GM18519 (cell line): ENCODE measurements around the gene DSCAM.
"Not testable (repeated sequence)": the region's sequence is repeated elsewhere in the genome, so short reads cannot be mapped to it uniquely, and the experiment has no call there.

Source experiments
- ATAC-seq: cut with Tn5 transposase; IDR thresholded peaks from one replicate; pipeline ENCODE4 v1.9.1; 2021; ENCODE audit warnings: mild to moderate bottlenecking, moderate library complexity; ENCODE audit not compliant: unreplicated experiment, low FRiP score

DSCAM gene

DNA sequence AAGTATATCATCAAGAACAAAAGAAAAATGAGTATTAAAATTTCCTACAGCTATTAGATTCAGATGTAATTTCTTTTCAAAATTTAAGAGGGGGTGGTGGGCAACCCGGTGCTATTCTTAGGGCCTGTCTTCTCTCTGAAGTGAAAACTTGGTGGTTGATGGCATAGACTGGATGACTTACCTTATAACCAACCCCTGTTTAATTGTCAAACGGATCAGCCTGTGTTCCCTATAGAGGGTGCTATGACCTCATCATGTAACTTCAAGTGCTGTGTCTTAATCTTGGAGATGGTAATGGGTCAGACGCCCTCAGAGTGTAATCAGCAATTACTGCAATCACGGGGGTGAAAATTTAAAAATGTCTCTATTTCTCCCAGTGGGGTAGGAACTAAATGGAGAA is 803.5 kb downstream of the DSCAM start:
- ATAC-seq, result no peak

DNA sequence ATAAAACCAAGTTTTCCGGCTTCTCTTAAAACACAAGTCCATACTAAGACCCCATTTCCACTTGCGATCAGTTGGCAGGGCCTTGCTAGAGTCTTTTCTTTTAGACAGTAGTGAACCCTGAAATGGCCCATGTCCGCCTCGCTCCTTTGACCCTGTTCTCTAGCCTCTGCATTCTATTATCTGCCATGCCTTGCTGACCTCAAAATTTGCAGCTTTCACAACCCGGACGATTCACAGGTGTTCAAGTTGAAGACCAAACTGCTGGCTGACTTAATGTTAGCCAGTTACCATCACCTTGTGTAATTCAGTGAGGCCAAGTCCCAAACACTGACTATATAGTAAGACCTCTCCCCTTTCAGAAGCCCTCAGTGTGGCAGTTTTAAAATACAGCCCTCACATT is 805.5 kb downstream of the DSCAM start:
- ATAC-seq, result no peak

DNA sequence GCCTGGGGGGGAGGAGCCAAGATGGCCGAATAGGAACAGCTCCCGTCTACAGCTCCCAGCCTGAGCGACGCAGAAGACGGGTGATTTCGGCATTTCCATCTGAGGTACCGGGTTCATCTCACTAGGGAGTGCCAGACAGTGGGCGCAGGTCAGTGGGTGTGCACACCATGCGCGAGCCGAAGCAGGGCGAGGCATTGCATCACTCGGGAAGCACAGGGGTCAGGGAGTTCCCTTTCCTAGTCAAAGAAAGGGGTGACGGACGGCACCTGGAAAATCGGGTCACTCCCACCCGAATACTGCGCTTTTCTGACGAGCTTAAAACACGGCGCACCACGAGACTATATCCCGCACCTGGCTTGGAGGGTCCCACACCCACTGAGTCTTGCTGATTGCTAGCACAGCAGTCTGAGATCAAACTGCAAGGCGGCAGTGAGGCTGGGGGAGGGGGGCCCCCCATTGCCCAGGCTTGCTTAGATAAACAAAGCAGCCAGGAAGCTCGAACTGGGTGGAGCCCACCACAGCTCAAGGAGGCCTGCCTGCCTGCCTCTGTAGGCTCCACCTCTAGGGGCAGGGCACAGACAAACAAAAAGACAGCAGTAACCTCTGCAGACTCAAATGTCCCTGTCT is 813.7 kb downstream of the DSCAM start:
- ATAC-seq, result not testable (repeated sequence)

DNA sequence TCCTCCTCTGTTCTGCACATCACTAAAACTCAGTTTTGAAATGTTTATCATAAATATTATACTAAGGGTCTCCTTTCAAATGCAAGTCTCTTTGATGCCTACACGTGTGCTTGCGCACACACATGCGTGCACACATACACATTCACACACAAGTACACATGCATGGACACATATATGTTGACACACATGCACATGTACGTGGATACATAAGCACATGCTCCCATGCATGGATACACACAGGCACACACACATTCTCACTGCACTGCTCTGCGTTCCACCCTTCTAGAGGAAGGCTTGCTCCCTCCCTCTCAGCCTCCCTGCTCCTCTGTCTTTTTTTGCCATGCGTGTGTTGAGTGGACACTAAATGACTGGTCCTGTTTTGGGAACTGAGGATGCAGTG is 817.1 kb downstream of the DSCAM start:
- no peak for ATAC-seq

DNA sequence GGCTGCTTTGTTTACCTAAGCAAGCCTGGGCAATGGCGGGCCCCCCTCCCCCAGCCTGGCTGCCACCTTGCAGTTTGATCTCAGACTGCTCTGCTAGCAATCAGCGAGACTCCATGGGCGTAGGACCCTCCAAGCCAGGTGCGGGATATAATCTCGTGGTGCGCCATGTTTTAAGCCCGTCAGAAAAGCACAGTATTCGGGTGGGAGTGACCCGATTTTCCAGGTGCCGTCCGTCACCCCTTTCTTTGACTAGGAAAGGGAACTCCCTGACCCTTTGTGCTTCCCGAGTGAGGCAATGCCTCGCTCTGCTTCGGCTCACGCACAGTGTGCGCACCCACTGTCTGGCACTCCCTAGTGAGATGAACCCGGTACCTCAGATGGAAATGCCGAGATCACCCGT is 818.6 kb downstream of the DSCAM start:
- not testable (repeated sequence) for ATAC-seq

DNA sequence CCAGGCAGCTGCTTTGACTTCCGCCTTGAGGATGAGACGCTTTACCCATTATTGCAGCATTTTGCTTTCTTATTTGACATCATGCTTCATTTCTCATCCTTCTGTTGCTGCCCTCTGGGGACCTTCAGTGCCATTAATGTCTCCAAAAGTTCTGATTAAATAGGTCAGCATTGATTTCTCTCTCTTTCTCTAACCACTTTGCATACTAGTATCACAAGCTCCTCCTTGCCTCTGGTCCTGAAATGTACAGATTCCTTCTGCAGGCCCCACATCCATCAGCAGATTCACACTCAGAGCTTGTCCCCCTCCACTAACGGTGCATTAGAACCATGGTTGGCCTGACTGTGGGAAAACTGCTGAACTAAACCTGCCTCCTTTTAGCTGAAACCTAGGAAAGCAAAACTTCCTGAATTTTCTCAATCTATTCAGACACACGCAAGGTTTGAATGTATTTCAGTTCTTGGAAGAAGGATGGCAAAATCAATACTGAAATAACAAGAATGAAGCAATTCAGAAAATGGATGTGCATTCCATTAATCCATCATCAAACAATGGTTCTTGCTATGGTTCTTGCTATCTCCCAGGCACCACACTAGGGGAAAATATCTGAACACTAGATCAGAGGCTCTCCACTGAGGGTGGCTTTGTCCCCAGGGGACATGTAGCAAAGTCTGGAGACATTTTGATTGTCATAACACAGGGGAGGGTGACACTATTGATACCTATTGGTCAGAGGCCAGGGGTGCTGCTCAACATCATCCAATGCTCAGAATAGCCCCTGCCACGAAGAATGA is 825.2 kb downstream of the DSCAM start:
- no peak for ATAC-seq

DNA sequence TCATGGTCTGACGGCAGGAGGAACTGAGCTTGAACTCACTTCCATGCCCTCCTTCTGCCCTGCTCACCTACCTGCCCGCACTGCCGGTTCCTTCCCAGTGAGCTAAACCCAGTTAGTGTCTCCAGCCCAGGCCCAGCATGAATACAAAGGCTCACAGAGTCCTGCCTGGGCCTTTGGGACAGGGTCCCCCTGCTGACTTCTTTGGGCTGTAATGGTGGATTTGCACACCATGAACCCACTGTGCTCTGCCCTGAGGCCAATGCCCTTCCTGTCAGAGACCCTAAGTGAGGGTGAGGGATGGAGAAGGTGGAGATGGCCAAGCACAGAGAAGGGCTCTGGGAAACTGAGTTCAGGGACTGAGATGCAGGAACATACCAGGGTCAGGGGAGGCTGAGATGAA is 826.3 kb downstream of the DSCAM start:
- ATAC-seq, result no peak

DNA sequence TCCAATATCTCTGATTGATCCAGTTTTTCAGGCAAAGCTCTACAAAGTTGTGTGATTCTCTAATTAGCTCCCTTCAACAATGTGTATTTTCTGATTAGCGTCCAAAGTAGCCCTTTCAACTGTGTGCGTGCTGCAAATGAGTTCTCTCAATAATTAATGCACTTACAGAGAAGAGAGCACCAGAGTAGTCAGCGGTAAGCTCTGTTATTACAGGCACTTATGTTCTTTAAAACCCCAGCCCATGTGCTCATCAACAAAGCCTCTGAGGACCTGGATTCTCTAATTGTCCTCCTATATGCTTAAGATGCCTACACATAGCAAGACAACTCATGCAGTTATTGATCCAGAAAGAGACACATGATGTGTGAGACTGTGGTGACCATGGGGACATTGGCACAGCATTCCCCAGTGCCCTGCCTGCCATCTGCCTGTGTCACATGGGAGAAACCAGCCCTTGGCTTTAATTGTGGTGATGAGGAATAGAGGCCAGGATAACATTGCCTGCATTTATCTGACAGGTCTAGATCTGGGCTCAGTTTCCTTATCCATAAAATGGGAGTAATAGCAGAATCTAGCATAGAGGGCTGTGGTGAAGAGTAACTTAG is 828.0 kb downstream of the DSCAM start:
- ATAC-seq, result no peak

DNA sequence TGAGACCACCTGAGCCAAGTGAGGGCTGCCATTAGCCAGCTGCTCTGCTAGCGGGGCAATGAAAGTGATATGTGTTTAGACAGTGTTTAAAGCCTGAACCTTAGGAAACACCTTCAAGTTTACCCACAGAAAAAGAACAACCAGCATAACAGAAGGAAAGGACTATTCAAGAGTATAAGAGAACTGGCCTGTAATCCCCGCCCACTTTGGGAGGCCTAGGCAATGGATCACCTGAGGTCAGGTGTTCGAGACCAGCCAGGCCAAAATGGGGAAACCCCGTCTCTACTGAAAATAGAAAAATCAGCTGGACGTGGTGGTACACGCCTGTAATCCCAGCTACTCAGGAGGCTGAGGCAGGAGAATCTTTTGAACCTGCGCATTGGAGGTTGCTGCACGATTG is 830.3 kb downstream of the DSCAM start:
- ATAC-seq, result no peak

DNA sequence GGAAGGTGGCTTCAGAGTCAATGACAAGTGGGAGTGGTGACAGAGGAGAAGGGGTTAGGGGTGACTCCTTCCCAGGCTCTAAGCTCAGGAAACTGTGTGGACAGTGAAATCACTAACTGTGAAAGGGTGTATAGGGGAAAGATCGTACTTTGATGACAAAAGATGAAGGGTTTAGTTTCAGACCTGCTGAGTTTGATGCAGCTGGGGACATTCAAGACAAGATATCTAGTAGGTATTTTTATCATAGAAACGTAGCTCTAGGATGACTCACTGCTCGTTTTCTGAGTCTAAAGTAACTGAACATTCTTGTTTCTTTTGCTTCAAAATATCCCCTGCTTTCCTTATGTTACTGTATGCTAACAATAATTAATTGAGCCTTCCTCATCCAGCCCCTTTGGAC is 830.7 kb downstream of the DSCAM start:
- ATAC-seq, result no peak

DNA sequence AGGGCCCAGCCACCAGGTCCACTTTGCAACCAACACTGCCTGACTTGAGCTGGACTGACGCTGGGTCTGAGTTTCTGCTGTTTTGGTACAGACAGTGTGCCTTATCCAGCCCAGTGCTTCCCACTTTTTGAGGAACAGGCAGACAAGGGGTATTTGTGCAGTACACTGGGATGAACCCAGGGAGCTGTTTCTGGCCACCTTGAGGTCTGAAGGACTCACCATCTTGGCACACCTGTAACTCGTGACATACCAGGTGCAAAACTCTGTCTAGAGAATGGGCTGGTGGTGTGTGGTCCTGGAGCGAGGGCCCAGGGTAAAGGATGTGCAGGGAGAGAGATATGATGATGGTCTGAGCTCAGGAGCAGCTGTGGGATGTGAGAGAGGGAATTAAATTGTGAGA is 831.1 kb downstream of the DSCAM start:
- ATAC-seq, result no peak

DNA sequence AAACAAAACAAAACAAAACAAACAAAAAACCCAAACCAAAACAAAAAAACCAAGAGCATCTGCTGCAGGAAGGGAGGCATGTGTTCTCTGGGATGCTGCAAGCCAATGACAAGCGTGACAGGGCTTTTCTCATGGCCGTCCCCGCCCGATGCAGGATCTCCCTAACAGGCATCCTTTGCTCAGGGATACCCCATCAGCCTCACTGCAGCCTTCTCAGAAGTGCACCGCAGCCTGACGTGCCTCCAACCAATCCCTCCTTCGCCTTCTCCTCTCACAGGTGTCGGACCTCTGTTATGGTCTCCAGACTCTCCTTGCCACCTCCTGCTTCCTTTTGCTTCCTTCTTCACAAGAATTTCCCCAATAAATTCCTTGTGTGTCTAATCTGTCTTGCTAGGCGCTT is 832.6 kb downstream of the DSCAM start:
- ATAC-seq, result no peak

DNA sequence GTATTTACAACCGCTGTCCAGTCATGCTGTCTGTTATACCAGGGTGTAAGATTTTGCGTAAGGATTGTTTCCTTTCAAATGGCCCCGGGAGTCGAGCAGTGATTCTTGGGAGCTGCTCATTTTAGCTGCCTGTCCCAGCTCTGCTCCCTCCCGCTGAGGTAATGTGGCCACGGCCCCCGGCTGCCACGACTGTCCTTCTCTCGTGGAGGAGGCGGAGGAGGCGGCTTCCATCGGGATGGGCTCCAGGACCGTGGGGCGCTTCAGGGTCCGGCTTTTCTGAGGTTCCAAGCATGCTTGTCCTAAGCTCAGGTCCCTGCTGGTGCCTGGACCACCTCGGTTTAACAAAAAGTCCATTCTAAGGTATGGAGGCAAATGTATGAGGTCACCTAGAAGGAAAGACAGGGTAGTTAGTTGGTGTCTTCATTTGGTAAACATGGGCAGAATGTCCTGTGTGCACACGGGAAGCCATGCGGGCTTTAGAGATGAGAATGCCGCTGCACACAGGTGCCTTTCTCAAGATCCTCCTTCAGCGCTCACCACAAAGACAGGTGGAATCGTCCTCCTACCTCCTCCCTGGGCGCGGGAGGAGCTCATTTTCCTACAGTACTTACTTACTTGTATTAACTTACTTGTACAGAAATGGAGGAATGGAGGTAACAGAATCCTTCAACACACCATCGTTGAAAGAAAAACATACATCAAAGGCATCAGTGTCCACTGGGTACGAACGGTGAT is 833.8 kb downstream of the DSCAM start:
- ATAC-seq, result no peak

DNA sequence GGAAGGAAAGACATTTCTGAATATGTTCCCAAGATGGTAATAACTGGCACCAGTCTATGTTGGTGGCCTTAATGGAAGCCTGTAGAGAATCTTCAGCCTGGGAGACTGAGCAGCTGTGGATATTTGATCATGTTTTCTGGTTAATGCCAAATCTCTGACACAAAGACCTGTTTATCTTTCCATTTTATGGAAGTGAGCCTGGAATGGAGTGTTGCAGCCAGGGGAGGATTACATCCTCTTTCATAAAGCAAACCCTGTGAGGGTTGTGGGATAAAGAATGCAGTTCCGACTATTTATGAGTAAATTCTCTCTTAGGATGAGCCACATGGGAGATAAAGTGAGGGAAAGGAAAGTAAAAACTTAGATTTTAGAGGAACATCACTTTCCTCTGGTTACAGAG is 835.6 kb downstream of the DSCAM start:
- ATAC-seq, result no peak

DNA sequence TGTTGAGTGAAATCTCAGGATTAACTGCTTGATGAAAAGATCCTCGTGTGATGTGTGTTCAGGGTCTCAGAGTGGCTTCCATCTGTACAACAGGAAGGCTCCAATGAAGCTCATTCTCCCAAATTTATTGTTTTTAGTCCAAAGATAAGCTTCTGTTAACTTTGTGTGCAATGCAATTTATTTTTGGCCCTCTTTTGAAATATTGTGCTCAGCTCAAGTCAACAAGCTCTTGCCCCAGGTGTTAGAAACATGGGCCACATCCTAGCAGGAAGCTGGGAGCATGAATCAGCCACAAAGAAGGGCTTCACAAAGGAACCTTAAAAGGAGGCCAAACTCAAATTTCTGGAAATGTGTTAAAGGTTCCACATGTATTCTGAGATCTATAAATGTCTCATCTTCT is 844.0 kb downstream of the DSCAM start:
- ATAC-seq, result no peak

DNA sequence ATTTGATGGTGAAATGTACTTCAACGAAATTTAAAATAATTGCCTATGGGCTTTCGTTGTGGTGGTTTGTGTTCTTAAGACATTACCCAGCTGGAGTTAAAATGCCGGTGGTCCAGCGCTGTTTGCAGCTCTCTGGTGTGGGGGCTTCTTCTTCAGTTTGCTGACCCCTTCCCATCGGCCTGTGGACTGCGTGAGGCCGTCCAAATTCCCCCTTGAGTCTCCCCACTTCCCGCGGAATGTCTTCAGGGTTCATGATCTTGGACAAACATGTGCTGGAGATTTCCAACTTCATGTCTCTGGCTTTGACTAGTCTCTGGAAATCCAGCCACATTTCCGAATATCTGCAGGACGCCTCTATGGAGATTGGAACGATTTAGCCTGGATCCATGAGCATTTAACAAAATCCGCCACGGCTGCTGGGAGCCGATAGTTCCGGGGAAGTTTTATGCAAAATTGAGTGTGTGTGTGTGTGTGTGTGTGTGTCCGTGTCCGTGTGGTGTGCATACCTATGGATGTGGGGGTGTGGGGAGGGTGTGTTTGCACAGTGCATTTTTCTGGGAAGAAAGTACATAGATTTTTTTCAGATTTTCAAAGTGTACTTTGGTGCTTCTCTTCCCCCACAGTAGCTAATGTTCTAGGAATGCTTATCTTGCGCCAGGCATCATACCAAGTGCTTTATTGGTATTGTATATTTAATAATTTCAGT is 862.5 kb downstream of the DSCAM start:
- ATAC-seq, result no peak

DNA sequence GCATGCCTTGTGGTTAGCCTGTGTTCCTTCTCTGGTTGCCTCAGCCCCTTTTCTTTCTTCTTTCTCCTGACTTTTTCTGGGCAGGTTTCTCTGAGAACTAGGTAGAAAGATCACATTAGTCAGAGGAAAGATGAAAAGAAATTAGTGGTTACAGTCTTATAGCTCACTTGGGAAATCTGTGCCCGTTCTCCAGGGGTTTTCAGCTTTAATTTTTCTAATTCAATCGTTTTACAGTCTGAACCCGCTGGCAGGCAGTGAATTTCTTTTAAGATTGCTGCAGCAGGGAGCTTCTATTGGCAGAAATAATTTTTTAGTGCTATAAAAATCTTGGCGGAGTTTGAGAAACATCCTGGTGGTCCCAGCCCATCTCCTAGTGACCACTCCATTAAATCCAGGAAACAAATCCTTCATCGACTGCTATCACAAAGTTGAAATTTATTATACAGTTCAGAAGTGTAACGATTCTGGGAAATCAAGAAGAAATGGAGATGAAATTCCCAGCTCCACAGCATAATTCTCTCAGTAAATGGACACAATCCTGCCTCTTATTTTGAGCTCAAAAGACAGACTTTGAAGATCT is 866.6 kb downstream of the DSCAM start:
- no peak for ATAC-seq

DNA sequence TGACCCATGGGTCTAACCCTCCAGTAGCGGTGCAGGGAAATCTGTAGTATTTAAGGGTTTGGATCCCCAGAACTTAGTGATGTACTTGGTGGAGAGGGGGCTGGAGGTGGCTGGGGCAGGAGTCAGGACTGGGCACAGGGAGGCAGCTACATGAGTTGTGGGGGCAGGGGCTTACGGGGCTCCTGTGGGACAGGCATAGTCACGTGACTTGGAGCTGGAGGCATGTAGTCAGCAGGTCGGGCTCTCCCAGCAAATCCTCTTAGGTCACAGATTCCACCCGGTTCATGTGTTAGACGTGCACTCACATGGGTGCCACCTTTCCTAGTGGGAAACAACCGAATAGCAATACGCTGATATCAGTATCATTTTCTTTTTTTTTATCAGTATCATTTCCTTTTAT is 867.6 kb downstream of the DSCAM start:
- no peak for ATAC-seq

DNA sequence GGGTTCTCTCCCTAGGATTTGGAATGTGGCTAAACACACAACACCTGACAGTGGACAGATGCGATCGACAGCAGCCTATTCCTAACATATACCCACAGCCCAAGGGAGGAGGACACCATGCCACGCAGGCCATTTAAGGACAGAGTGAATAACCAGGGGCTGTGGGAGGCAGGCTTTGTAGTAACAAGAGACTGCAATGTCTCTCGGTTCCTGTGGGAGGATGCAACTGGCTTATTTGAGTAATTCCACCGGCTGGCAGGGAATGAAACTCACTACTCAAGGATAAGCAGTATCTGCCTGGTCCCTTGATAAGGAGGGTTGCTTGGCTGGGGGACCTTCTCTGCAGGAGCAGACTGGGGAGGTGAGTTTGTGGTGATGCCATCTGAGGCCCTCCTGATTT is 870.2 kb downstream of the DSCAM start:
- ATAC-seq, result no peak
